GM18867 (cell line): ENCODE measurements around the gene MUC5B.

Experiments
- ATAC-seq: cut with Tn5 transposase; IDR thresholded peaks from one replicate; pipeline ENCODE4 v1.9.1; 2021; ENCODE audit warnings: mild to moderate bottlenecking, moderate library complexity; ENCODE audit not compliant: unreplicated experiment

The MUC5B gene

DNA sequence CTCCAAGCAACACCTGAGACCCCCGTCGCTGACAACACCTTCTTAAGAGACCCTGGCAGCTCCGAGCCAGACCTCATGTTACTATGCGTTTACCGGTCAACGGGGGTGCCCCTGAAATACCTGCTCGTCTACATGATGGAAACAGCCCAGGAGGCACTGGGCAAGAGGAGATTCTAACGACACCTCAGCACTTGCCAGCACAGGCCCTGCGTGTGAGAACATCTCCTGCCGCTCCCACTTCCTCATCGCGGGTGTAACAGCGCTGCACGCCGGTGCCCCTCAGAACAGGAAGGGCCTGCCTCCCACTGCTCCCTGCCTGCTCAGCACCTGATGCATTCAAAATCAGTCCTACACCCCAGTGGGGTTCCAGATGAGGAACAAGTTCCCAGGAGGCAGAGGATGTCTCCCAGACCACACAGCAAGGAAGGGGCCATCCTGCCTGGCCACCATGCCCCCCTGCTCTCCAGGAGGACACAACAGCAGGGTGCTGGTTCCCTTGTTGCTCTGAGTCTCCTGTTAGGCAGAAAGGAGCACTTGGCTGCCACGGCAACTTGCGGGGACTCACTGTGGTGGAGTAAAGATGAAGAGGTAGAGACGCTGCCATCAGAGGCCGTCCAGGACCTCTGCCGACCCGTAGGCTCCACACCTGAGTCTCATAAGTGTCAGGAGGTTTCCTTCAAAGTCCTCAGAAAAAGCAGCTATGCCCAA, 84.5 kb downstream of the MUC5B start:
- ATAC-seq: no peak

DNA sequence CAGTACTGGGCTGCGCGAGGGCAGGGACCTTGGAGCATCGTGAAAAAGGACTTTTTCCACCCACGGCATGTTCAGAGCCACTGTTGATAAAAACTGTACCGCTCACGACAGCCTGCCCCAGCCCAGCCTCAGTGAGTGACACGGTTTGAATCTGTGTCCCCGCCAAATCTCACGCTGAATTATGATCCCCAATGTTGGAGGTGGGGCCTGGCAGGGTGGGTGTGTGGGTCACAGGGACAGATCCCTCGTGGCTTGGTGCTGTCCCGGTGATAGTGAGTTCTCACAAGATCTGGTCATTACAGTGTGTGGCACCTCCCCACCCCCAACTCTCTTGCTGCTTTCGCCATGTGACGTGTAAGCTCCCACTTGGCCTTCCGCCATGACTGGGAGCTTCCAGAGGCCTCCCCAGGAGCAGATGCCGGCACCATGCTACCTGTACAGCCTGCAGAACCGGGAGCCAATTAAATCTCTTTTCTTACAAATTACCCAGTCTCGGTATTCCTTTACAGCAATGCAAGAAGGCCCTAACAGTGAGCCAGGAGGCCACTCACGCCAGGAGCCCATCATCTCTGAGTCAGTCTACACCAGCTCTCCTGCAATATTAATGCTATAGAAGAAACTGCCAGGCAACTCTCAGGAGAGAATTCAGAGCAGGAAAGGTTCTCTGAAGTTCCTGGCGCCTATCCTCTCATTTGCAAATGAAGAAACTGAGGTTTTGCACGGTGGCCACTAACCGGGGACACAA, 85.3 kb downstream of the MUC5B start:
- no peak for ATAC-seq

DNA sequence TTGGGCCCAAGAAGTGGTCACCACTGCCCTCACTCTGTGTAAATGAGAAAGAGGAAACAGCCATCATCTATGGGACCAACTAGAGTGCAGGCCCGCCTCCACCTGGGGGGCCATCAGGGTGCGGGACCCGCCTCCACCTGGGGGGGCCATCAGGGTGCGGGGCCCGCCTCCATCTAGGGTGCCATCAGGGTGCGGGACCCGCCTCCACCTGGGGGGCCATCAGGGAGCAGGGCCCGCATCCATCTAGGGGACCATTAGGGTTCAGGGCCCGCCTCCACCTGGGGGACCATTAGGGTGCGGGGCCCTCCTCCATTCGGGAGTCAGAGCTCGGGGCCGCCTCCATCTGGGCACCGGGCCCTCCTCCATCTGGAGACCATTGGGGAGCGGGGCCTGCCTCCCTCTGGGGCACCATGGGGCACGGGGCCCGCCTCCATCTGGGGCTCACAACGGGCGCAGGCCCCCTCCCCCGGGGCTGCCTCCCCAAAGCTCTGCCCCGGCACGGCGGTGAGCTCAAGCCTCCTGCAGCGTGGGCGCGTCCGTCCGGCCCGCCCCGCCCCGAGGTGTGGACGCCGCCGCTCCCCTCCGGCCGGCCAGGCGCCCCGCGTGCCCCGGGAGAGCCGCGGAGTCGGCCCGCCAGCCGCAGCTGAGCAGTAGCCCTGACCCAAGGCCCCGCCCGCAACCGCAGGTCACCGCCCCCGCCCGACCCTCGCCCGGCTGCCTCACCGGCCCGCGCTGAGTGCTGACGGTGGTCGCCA, 86.1 kb downstream of the MUC5B start:
- ATAC-seq: peak; percentile 38

DNA sequence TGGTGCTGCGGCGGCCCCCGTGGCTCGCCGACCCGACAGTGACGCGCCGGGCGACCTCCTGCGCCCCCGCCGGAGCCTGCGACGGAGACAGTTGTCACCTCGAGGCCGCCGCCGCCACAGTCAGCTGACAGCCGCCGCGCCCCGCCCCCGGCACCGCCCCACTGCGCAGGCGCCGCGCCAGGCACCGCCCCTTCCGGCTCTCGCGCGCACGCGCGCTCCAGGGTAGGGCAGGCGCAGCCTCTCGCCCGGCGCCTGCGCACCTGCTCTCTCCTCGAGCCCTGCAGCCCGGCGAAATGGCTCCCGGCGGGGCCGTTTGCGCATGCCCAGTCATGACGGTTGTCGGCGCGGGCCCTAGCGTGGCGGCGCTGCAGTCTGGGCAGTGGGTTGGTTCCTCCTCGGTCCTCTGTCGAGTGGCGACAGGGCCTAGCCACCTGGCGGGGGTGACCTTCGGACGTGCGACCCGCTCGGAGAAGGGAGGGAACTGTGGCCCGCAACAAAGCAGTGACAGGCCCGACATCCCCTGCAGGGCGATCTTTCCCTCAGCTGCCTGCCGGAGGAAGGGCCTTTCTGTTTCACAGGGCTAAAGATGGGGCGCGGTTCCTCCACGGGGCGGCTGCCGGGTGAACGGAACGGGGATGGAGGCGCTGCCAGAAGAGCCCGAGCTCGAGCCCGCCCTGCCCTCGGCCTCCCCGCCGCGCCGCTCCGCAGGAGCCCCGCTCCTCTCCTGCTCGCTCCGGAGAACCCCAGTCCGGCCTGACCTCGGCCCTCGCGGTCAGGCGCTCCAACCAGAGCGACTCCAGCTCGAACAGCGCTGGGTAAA, 86.8 kb downstream of the MUC5B start, which contains the start of gene TOLLIP:
TSS of gene TOLLIP (minus strand) at position 135 of the 820 bp plus-strand sequence. CDS start at position 1, 134 bp downstream.
- peak; percentile 79 for ATAC-seq

DNA sequence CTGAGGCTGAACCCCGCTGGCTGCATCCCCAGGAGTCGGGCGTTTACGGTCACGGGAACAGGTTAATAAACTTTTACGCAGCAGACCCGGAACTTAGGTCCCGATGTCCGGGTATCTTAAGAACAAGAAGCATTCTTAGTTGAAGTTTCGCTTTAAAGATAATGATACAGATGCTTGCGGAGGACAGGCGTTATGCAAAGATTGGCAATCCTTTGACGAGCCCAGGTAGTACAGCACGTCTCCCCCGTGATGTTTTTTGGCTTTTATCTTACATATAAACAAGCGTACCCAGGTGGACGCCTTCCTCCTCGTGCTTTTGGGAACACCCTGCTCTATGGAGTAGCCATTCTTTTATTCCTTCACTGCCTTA, 87.4 kb downstream of the MUC5B start:
- ATAC-seq: no peak

DNA sequence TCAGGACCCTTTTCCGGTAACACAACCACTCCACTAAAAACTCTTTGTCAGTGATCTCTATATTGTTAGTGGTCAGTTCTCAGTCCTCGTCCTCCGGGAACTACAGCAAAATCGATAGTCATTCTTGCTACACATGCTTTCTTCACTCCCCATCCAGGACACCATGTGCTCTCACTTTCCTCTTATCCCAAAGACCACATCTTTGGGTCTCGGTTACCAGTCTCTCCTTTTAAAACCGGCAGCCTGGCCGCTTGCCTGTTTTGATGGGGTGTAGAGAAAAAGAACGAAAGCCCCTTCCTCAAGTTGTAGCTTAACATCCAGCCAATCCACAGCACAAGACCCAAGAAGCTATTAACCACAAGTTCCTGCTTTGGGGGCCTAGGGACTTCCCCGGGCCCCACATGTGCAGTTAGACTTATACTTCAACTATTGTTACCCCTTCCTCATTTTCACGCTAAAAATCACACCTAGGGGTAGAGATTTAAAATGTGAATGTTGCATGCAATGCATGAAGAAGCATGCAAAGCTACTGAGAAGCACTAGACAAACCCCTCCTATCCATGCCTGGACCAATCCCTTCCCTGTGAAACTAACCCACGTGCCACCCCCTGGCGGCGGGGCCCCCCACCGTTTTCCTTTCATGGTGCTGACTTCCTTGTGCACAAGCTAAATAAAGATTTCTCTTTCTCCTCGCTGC, 88.1 kb downstream of the MUC5B start:
- ATAC-seq: no peak
